T-helper 17 cell (primary cell): ENCODE results near the gene RGMB. TPM values are rescaled to one million over a fixed set of nuclear protein-coding genes. Genes with fewer than 3 reads are reported as not detected.
"Not testable (repeated sequence)": the region's sequence is repeated elsewhere in the genome, so short reads cannot be mapped to it uniquely, and the experiment has no call there.

Experiments
- ATAC-seq: fragments of 150-1000 bp; cut with Tn5 transposase; 2 replicates; pipeline ENCODE4 v1.10.0; 2021; ENCODE audit warnings: mild to moderate bottlenecking, moderate library complexity
- DNase-seq, 3 donors: peaks; one replicate each; pipeline versions ENCODE4 v3.0.0 to v3.0.0-alpha.2; 2020 to 2021
- H3K9me3 ChIP-seq: one replicate; pipeline ENCODE4 v1.7.0; 2013; ENCODE audit warnings: low read length, mild to moderate bottlenecking; ENCODE audit not compliant: control insufficient read depth, poor library complexity, severe bottlenecking
- H3K27ac Mint-ChIP-seq: one replicate; pipeline ENCODE4 v1.8.0; 2022; ENCODE audit warnings: mild to moderate bottlenecking, moderate library complexity, mixed read lengths
- H3K27me3 Mint-ChIP-seq: one replicate; pipeline ENCODE4 v1.8.0; 2022; ENCODE audit warnings: mixed read lengths
- H3K36me3 Mint-ChIP-seq: one replicate; pipeline ENCODE4 v1.8.0; 2022; ENCODE audit warnings: low read depth, mixed read lengths
- H3K4me1 Mint-ChIP-seq: one replicate; pipeline ENCODE4 v1.8.0; 2022; ENCODE audit warnings: mild to moderate bottlenecking, mixed read lengths
- H3K4me3 Mint-ChIP-seq: one replicate; pipeline ENCODE4 v1.8.0; 2022; ENCODE audit warnings: mild to moderate bottlenecking, moderate library complexity, mixed read lengths
- total RNA-seq, 4 donors: library from RNA in 2 of 4; stranded (reverse) in 2 of 4; gene quantifications; one replicate each; pipeline ENCODE4 v1.2.3 and lab custom pipeline; 2022 to 2026

Gene RGMB
- total RNA-seq (10 to 100 TPM; 13.7 to 15.0 TPM), total RNA-seq (lab: John Stamatoyannopoulos, UW) (34.7 to 38.7 reads per million in 2 donors)

DNA sequence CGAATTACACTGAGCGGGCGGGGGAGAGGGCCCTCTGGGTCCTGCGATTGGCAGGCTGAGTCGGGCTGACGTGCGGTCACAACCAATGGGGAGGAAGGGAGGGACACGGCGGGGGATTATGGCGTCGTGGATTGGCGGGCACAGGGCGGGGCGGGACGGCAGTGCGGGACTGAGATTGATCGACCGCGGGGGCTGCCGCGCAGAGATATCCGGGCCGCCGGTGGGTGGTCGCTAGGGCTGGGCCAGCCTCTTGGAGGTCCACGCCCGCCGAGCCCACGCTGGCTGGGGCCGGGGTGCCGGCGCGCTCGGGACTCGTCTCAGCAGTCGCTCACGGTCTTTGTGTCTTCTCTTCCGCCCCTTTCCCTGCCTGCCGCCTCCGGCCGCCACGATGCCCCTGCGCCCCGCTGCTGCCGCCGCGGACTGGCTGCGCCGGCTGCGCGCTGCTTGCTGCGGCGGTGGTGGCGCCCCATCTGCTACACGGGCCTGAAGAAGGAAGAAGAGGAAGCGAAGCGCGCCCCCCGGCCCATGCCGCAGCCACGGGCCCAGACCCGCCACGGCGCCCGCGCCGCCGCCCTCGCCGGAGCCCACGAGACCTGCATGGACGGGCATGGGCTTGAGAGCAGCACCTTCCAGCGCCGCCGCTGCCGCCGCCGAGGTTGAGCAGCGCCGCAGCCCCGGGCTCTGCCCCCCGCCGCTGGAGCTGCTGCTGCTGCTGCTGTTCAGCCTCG, at the start of gene RGMB:
RGMB (plus strand) TSS at position 200 of the 728 bp plus-strand sequence; CDS start at position 608, 408 bp downstream.
- no peaks in the 10 kb centered on the region for H3K9me3 ChIP-seq
- no peaks in the 10 kb centered on the region for H3K36me3 Mint-ChIP-seq
- peaks cover 5% of the 10 kb centered on the region for H3K27me3 Mint-ChIP-seq
- peak within 1 kb of the TSS; percentile 95 for H3K27ac Mint-ChIP-seq
- ATAC-seq = peak; percentile 89
- peak within 1 kb of the TSS; percentile 99 for H3K4me3 Mint-ChIP-seq
- DNase-seq = peak; percentile 85 to 90 (median 87)
- peaks cover 52% of the 10 kb centered on the region for H3K4me1 Mint-ChIP-seq

DNA sequence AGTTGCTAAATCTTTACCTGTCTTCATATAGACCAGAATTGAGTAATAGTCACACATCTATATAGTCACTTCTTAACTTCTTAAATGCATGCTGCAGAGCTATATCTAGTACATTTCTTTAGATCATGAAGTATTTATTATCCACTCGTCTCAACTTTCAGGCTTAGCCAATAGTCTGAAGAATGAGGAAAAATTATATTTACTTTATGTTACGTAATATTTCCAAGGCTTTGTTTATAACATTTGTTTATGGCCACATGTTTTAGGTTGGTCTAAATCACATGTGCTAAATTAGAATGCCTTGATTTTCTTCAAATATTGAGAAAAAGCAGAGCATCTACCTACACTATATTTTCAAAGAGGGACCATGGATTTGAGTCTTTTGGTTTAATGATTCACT, 47.2 kb upstream of the RGMB start:
- Mint-ChIP-seq H3K4me3 (no peak overlapping the region), H3K27me3 (peaks cover 22% of the 10 kb centered on the region), H3K36me3 (no peaks in the 10 kb centered on the region), H3K27ac (no peak overlapping the region), H3K4me1 (no peaks in the 10 kb centered on the region)
- no peaks in the 10 kb centered on the region for H3K9me3 ChIP-seq
- ATAC-seq = no peak
- DNase-seq = no peak

DNA sequence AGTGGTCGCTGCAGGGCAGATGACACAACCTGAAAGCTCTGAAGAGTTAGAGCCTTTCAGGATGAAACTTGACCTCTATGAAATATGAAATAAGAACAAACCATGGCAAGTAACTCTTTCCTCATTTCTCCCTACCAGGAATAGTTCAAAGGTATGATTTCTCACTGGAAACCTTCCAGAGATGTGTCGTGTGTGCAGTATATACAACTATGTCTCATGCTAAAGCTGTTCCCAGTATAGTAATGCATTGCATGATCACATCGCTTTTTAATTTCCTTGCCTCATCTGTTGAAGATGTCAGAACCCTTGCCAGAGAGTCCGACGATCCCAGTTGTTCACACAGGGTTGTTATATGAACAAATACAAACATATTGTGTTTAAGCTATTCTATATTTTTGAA, 45.8 kb upstream of the RGMB start:
- ATAC-seq = no peak
- H3K4me1 Mint-ChIP-seq = no peaks in the 10 kb centered on the region
- DNase-seq = no peak
- peaks cover 19% of the 10 kb centered on the region for H3K27me3 Mint-ChIP-seq
- no peak overlapping the region for H3K27ac Mint-ChIP-seq
- H3K9me3 ChIP-seq = no peaks in the 10 kb centered on the region
- H3K4me3 Mint-ChIP-seq = no peak overlapping the region
- no peaks in the 10 kb centered on the region for H3K36me3 Mint-ChIP-seq

DNA sequence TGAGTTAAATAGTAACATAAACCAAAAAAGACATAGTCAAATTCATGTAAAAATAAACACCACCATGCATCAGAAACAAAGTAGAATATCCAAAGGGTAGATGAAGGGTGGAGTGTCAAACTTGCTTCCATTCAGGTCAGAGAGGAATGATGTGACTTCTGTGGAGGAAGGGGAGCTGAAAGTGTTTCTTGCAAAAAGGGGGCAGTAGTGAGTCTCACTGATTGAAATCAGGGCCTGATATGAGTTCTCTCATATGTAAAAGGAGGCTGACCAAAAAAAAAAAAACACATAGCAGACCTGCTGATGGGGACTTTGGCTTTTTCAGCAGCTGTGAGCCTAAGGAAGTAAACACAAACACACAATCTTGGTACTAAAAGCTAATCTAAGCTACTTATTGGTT, 38.8 kb upstream of the RGMB start:
- no peaks in the 10 kb centered on the region for H3K9me3 ChIP-seq
- Mint-ChIP-seq H3K4me1 (no peaks in the 10 kb centered on the region), H3K36me3 (no peaks in the 10 kb centered on the region), H3K27ac (no peak overlapping the region), H3K4me3 (no peak overlapping the region), H3K27me3 (peaks cover 20% of the 10 kb centered on the region)
- no peak for DNase-seq
- ATAC-seq = no peak

DNA sequence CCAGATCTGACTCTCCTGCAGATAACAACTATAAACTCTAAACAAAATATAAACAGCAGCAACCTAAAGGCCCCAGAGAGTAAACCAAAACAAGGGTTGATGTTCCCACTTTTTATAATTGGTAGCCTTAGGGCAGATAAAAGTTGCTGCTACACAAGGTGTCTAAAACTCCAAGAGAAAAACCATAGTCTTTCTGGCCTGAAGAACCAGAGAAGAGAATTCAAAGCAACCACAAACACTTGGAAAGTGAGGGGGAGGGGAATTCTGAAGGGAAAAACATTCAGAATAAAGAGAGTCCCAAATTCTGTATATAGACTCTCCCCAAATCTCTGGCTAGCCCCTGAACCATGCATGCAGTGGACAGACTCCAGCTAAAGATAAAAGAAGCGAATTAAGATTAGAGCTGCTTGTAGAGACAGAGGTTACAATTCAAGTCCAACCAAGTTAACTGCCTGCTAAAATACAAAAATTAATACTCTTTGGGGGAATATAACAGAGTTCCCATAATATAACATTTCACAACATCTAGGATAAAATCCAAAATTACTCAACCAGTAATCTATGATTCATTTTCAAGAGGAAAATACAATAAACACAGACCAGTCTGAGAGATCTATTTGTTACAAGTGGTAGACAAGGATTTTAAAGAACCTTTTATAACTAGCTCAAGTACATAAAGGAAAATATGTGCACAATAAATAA, 37.5 kb upstream of the RGMB start:
- Mint-ChIP-seq H3K27ac (no peak overlapping the region), H3K4me1 (no peaks in the 10 kb centered on the region), H3K27me3 (peaks cover 20% of the 10 kb centered on the region), H3K36me3 (no peaks in the 10 kb centered on the region), H3K4me3 (no peak overlapping the region)
- H3K9me3 ChIP-seq = no peaks in the 10 kb centered on the region
- DNase-seq (no peak), ATAC-seq (no peak)

GRCh38 chr5:98736753-98737152, 36.7 kb upstream of the RGMB start:
- no peaks in the 10 kb centered on the region for H3K36me3 Mint-ChIP-seq
- no peak overlapping the region for H3K27ac Mint-ChIP-seq
- peaks cover 22% of the 10 kb centered on the region for H3K27me3 Mint-ChIP-seq
- no peaks in the 10 kb centered on the region for H3K4me1 Mint-ChIP-seq
- no peak for DNase-seq
- no peak overlapping the region for H3K4me3 Mint-ChIP-seq
- no peaks in the 10 kb centered on the region for H3K9me3 ChIP-seq
- ATAC-seq = no peak

- not testable (repeated sequence) for H3K36me3 Mint-ChIP-seq, H3K4me3 Mint-ChIP-seq, H3K4me1 Mint-ChIP-seq, H3K9me3 ChIP-seq, ATAC-seq, H3K27ac Mint-ChIP-seq, DNase-seq
- H3K27me3 Mint-ChIP-seq = peaks cover 22% of the 10 kb centered on the region
These were observed 36.0 kb upstream of the RGMB start for GRCh38 chr5:98737441-98737840.

GRCh38 chr5:98738481-98739149, 34.8 kb upstream of the RGMB start:
- not testable (repeated sequence) for H3K4me1 Mint-ChIP-seq, H3K36me3 Mint-ChIP-seq, H3K9me3 ChIP-seq, H3K27ac Mint-ChIP-seq, ATAC-seq, H3K4me3 Mint-ChIP-seq, DNase-seq
- peaks cover 26% of the 10 kb centered on the region for H3K27me3 Mint-ChIP-seq

DNA sequence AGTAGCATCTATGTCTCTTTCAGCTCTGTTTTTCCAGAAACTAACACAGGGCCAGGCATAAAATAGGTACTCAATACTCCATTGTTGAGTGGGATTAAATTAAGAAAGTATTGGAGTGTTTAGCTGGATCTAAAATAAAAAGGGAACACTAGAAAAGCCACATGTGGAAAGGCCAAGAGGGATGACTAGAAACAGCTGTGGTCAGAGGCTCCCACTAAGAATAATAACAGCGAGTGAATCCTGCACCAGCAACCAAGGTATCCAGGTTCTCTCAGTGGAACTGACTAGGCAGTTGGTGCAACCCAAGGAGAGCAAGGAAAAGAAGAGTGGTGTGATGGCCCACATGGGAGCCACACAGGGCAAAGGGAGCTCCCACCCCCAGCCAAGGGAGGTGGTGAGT, 31.5 kb upstream of the RGMB start:
- H3K9me3 ChIP-seq = no peaks in the 10 kb centered on the region
- no peaks in the 10 kb centered on the region for H3K36me3 Mint-ChIP-seq
- no peak for DNase-seq
- H3K27me3 Mint-ChIP-seq = peaks cover 33% of the 10 kb centered on the region
- H3K27ac Mint-ChIP-seq = no peak overlapping the region
- no peak for ATAC-seq
- H3K4me1 Mint-ChIP-seq = peaks cover 2% of the 10 kb centered on the region
- no peak overlapping the region for H3K4me3 Mint-ChIP-seq

DNA sequence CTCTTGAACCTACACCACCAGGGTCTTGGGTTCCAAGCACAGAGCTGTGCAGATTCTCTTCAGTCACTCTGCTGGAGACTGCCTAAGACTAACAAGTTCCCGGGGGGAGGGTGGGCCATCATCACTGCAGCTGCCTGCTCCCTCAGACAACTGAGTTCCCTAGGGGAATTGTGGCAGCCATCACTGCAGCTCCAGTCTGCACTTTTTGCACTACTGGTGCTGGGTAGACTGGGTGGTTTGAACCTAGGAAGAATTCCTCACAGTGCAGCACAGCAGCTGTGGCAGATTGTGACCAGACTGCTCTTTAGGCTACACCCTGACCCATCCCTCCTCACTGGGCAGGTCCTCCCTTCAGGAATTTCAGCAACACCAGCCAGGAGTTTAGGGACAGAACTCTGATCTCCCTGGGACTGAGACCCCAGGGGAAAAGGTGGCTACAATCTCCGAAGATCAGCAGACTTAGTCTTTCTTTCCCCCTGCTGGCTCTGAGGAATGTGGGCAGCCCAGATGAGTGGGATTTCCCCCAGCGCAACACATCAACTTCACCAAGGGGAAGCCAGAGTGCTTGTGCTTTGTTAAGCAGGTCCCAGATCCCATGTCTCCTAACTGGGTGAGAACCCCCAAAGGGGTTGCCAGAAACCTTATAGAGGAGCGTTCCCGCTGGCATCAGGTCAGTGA, 30.9 kb upstream of the RGMB start:
- H3K36me3 Mint-ChIP-seq = no peaks in the 10 kb centered on the region
- no peak for ATAC-seq
- DNase-seq = no peak
- H3K27me3 Mint-ChIP-seq = peaks cover 33% of the 10 kb centered on the region
- peaks cover 2% of the 10 kb centered on the region for H3K4me1 Mint-ChIP-seq
- H3K4me3 Mint-ChIP-seq = no peak overlapping the region
- no peaks in the 10 kb centered on the region for H3K9me3 ChIP-seq
- H3K27ac Mint-ChIP-seq = no peak overlapping the region

DNA sequence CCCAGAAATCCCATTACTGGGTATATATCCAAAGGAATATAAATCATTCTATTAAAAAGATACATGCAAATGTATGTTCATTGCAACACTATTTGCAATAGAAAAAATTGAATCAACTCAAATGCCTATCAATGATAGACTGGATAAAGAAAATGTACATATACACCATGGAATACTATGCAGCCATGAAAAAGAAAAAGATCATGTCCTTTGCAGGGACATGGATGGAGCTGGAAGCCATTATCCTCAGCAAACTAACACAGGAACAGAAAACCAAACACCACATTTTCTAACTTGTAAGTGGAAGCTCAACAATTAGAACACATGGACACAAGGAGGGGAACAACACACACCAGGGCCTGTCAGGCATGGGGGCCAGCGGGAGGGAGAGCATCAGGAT, 25.2 kb upstream of the RGMB start:
- H3K4me3 Mint-ChIP-seq, ATAC-seq, DNase-seq, H3K36me3 Mint-ChIP-seq, H3K4me1 Mint-ChIP-seq, H3K27ac Mint-ChIP-seq, H3K9me3 ChIP-seq: not testable (repeated sequence)
- peaks cover 33% of the 10 kb centered on the region for H3K27me3 Mint-ChIP-seq

DNA sequence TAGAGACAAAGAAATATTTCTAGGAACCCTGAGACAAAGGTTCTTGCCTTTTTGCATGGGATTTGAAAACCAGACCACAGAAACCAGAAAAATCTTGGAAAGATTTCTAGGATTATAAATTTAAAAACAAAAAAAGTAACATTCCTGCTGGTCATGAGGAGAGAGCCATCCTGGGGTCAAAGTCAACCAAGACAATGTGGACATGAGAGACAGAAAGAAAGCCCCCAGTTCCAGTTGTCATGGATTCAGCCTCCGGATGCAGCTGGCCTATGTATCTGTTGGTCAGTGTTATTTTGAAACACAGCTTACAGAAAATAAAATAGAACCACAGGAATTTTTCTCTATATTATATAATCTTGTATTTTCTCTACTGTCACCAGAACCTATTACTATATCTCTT, 24.4 kb upstream of the RGMB start:
- no peaks in the 10 kb centered on the region for H3K9me3 ChIP-seq
- ATAC-seq = no peak
- H3K27me3 Mint-ChIP-seq = peaks cover 26% of the 10 kb centered on the region
- no peaks in the 10 kb centered on the region for H3K36me3 Mint-ChIP-seq
- peaks cover 3% of the 10 kb centered on the region for H3K4me1 Mint-ChIP-seq
- no peak for DNase-seq
- no peak overlapping the region for H3K4me3 Mint-ChIP-seq
- no peak overlapping the region for H3K27ac Mint-ChIP-seq

DNA sequence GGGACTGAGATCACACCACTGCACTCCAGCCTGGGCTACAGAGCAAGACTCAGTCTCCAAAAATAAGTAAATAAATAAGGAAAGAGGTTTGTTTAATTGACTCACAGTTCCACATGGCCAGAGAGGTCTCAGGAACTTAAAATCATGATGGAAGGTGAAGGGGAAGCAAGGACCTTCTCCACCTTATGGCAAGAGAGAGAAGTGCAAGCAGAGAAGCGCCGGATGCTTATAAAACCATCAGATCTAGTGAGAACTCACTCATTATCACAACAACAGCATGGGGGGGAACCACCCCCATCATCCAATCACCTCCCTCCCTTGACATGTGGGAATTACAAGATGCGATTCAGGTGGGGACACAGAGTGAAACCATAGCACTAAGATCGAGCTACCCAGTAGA, 22.8 kb upstream of the RGMB start:
- Mint-ChIP-seq H3K27me3 (peaks cover 17% of the 10 kb centered on the region), H3K4me1 (peaks cover 3% of the 10 kb centered on the region), H3K4me3 (no peak overlapping the region), H3K27ac (no peak overlapping the region), H3K36me3 (no peaks in the 10 kb centered on the region)
- H3K9me3 ChIP-seq = no peaks in the 10 kb centered on the region
- no peak for ATAC-seq
- no peak for DNase-seq
